H9 (cell line): Measurements from ENCODE around the gene REC114. TPM values are rescaled to one million over a fixed set of nuclear protein-coding genes. Genes with fewer than 3 reads are reported as not detected.

Experiments
- DNase-seq: peaks from one replicate; pipeline ENCODE4 v3.0.0-alpha.2; 2017
- H2AFZ ChIP-seq: one replicate; pipeline ENCODE4 v1.6.1; 2013; ENCODE audit warnings: mild to moderate bottlenecking, low read length, control low read depth, moderate library complexity
- H2AK5ac ChIP-seq: 2 replicates; pipeline ENCODE4 v1.6.1; 2013; ENCODE audit warnings: low read length, control low read depth, mixed read lengths; ENCODE audit not compliant: insufficient read length
- H2BK120ac ChIP-seq: one replicate; pipeline ENCODE4 v1.6.1; 2013; ENCODE audit warnings: low read depth, mild to moderate bottlenecking, low read length, control low read depth, inconsistent platforms; ENCODE audit not compliant: poor library complexity, severe bottlenecking
- H2BK12ac ChIP-seq: 2 replicates; pipeline ENCODE4 v1.6.1; 2013; ENCODE audit warnings: low read length, control low read depth, mixed read lengths, low read depth; ENCODE audit not compliant: insufficient read length
- H2BK15ac ChIP-seq: 2 replicates; pipeline ENCODE4 v1.6.1; 2013; ENCODE audit warnings: low read depth, low read length, control low read depth
- H2BK20ac ChIP-seq: one replicate; pipeline ENCODE4 v1.6.1; 2013; ENCODE audit warnings: low read depth, mild to moderate bottlenecking, low read length, control low read depth, inconsistent platforms; ENCODE audit not compliant: poor library complexity, severe bottlenecking
- H2BK5ac ChIP-seq: 2 replicates; pipeline ENCODE4 v1.6.1; 2013; ENCODE audit warnings: low read length, control low read depth, mixed read lengths; ENCODE audit not compliant: insufficient read length
- H3K14ac ChIP-seq: 2 replicates; pipeline ENCODE4 v1.6.1; 2013; ENCODE audit warnings: low read length, control low read depth; ENCODE audit not compliant: insufficient read depth
- H3K18ac ChIP-seq: 2 replicates; pipeline ENCODE4 v1.6.1; 2013; ENCODE audit warnings: low read depth, mild to moderate bottlenecking, mixed read lengths, low read length, control low read depth; ENCODE audit not compliant: insufficient read length
- H3K23ac ChIP-seq: 2 replicates; pipeline ENCODE4 v1.6.1; 2013; ENCODE audit warnings: low read length, control low read depth, mixed read lengths, low read depth; ENCODE audit not compliant: insufficient read length
- H3K23me2 ChIP-seq: 2 replicates; pipeline ENCODE4 v1.6.1; 2013; ENCODE audit warnings: low read depth, mild to moderate bottlenecking, mixed read lengths, low read length, control low read depth; ENCODE audit not compliant: insufficient read length, poor library complexity, severe bottlenecking
- H3K27ac ChIP-seq: 2 replicates; pipeline ENCODE4 v1.5.1; 2013; ENCODE audit warnings: low read length, control low read depth, mixed read lengths, low read depth; ENCODE audit not compliant: insufficient read length
- H3K27me3 ChIP-seq: 2 replicates; pipeline ENCODE4 v1.6.1; 2013; ENCODE audit warnings: low read length, control low read depth, inconsistent platforms; ENCODE audit not compliant: insufficient read depth
- H3K4ac ChIP-seq: 2 replicates; pipeline ENCODE4 v1.6.1; 2013; ENCODE audit warnings: low read depth, mild to moderate bottlenecking, control low read depth, inconsistent platforms, low read length, moderate library complexity
- H3K4me1 ChIP-seq: 2 replicates; pipeline ENCODE4 v1.6.1; 2013; ENCODE audit warnings: low read length, control low read depth, inconsistent platforms; ENCODE audit not compliant: insufficient read depth
- H3K4me2 ChIP-seq: 2 replicates; pipeline ENCODE4 v1.6.1; 2013; ENCODE audit warnings: low read length, control low read depth, mixed read lengths; ENCODE audit not compliant: insufficient read length, insufficient read depth
- H3K56ac ChIP-seq: 2 replicates; pipeline ENCODE4 v1.6.1; 2013; ENCODE audit warnings: low read depth, mild to moderate bottlenecking, mixed read lengths, low read length, control low read depth; ENCODE audit not compliant: insufficient read length
- H3K79me1 ChIP-seq: 2 replicates; pipeline ENCODE4 v1.6.1; 2013; ENCODE audit warnings: low read depth, mild to moderate bottlenecking, moderate library complexity, low read length, control low read depth, inconsistent platforms; ENCODE audit not compliant: insufficient read depth, poor library complexity, severe bottlenecking
- H3K79me2 ChIP-seq: 2 replicates; pipeline ENCODE4 v1.6.1; 2013; ENCODE audit warnings: low read length, control low read depth, inconsistent platforms; ENCODE audit not compliant: insufficient read depth
- H3K9ac ChIP-seq: 2 replicates; pipeline ENCODE4 v1.6.1; 2013; ENCODE audit warnings: low read length, control low read depth, mixed read lengths; ENCODE audit not compliant: insufficient read length; ENCODE audit errors: extremely low read depth
- H3K9me3 ChIP-seq: one replicate; pipeline ENCODE4 v1.6.1; 2013; ENCODE audit warnings: low read depth, low read length, inconsistent platforms; ENCODE audit not compliant: control insufficient read depth
- H3T11ph ChIP-seq: one replicate; pipeline ENCODE4 v1.6.1; 2013; ENCODE audit warnings: mild to moderate bottlenecking, low read length, control low read depth, inconsistent platforms
- H4K20me1 ChIP-seq: one replicate; pipeline ENCODE4 v1.6.1; 2013; ENCODE audit not compliant: control insufficient read depth, insufficient read length, insufficient read depth
- H4K5ac ChIP-seq: 2 replicates; pipeline ENCODE4 v1.6.1; 2013; ENCODE audit warnings: low read depth, mild to moderate bottlenecking, mixed read lengths, low read length, control low read depth; ENCODE audit not compliant: insufficient read length
- H4K8ac ChIP-seq: replicated peaks from 2 replicates; pipeline ENCODE4 v1.6.1; 2013; ENCODE audit warnings: low read length, control low read depth, mixed read lengths, low read depth; ENCODE audit not compliant: insufficient read length
- H4K91ac ChIP-seq: 2 replicates; pipeline ENCODE4 v1.6.1; 2013; ENCODE audit warnings: low read depth, mild to moderate bottlenecking, moderate library complexity, mixed read lengths, low read length, control low read depth; ENCODE audit not compliant: insufficient read length
- H3K27ac Mint-ChIP-seq, 3 experiments: 2 replicates in 2 of 3; 3 replicates in 1 of 3; pipeline ENCODE4 v1.8.0; 2020 to 2021; ENCODE audit warnings: mixed read lengths in 3 of 3, mild to moderate bottlenecking in 1 of 3, moderate library complexity in 1 of 3
- H3K27me3 Mint-ChIP-seq: 2 replicates; pipeline ENCODE4 v1.8.0; 2021; ENCODE audit warnings: low read depth, mild to moderate bottlenecking, moderate library complexity, mixed read lengths
- H3K36me3 Mint-ChIP-seq, 3 experiments: 2 replicates in 2 of 3; 3 replicates in 1 of 3; pipeline ENCODE4 v1.8.0; 2020 to 2021; ENCODE audit warnings: low read depth in 3 of 3, mixed read lengths in 3 of 3; ENCODE audit not compliant: insufficient read depth in 1 of 3
- H3K4me1 Mint-ChIP-seq, 2 experiments: 2 replicates each; pipeline ENCODE4 v1.8.0; 2020; ENCODE audit warnings: mixed read lengths in 2 of 2
- H3K4me3 Mint-ChIP-seq, 2 experiments: 2 replicates in 1 of 2; 3 replicates in 1 of 2; pipeline ENCODE4 v1.8.0; 2020 to 2021; ENCODE audit warnings: mild to moderate bottlenecking in 2 of 2, mixed read lengths in 2 of 2, moderate library complexity in 1 of 2
- H3K9me3 Mint-ChIP-seq, 2 experiments: 2 replicates in 1 of 2; 3 replicates in 1 of 2; pipeline ENCODE4 v1.8.0; 2020; ENCODE audit warnings: mild to moderate bottlenecking in 2 of 2, mixed read lengths in 2 of 2, moderate library complexity in 1 of 2
- total RNA-seq: library from RNA; stranded (reverse); gene quantifications from 2 replicates; pipeline ENCODE4 v1.2.1, GENCODE V29; 2021
- TF ChIP-seq, protein P1 (sequence below): fragments of 200-600 bp; sonication (generic); conservative IDR thresholded peaks from 3 replicates; pipeline ENCODE4 v1.8.0; 2021; ENCODE audit warnings: antibody characterized with exemption, mild to moderate bottlenecking

REC114 gene
- total RNA-seq, 1 experiment from 2014 or later = not detected

DNA sequence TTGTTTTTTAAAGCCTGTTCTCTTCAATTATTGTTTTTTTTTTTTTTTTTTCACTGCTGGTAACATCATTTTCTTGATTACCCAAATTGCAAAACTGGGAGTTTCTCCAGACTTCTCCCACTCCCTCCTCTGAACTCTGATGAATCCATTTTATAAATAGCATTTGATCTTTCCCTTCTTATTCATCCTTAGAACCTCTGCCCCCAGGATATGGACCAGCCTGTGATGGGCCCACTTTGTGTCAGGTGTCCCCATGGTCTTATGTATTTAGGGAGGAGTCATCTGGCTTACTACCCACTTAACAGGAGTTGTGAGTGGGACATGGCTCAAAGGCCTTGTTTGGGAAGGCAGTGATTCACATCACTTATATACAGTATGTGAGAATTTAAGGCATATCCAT, 57.7 kb downstream of the REC114 start:
- Histone ChIP-seq H3K4me2 (no peak overlapping the region), H3K4ac (no peak overlapping the region), H2BK12ac (no peak overlapping the region), H3K23ac (no peak overlapping the region), H3K14ac (no peak overlapping the region), H3K9me3 (no peaks in the 10 kb centered on the region), H3K27me3 (no peaks in the 10 kb centered on the region), H4K91ac (no peak overlapping the region), H3K79me2 (no peaks in the 10 kb centered on the region), H3K27ac (no peak overlapping the region), H3K4me1 (no peaks in the 10 kb centered on the region), H4K8ac (no peak overlapping the region), H2BK5ac (no peak overlapping the region), H3K79me1 (no peaks in the 10 kb centered on the region), H2AK5ac (no peak overlapping the region), H3K9ac (no peak overlapping the region), H3K18ac (no peak overlapping the region), H2BK20ac (no peak overlapping the region), H2BK15ac (no peak overlapping the region), H3K23me2 (no peaks in the 10 kb centered on the region), H2BK120ac (no peak overlapping the region), H3T11ph (no peak overlapping the region), H2AFZ (no peak overlapping the region), H4K20me1 (no peaks in the 10 kb centered on the region), H3K56ac (no peak overlapping the region), H4K5ac (no peak overlapping the region)
- Mint-ChIP-seq H3K4me3 (no peak overlapping the region), H3K4me1 (no peaks in the 10 kb centered on the region), H3K9me3 (no peaks in the 10 kb centered on the region), H3K36me3 (no peaks in the 10 kb centered on the region), H3K27me3 (no peaks in the 10 kb centered on the region; the same call in 1 of the 2 replicates), H3K27ac (no peak overlapping the region)
- TF ChIP-seq, protein P1, sequence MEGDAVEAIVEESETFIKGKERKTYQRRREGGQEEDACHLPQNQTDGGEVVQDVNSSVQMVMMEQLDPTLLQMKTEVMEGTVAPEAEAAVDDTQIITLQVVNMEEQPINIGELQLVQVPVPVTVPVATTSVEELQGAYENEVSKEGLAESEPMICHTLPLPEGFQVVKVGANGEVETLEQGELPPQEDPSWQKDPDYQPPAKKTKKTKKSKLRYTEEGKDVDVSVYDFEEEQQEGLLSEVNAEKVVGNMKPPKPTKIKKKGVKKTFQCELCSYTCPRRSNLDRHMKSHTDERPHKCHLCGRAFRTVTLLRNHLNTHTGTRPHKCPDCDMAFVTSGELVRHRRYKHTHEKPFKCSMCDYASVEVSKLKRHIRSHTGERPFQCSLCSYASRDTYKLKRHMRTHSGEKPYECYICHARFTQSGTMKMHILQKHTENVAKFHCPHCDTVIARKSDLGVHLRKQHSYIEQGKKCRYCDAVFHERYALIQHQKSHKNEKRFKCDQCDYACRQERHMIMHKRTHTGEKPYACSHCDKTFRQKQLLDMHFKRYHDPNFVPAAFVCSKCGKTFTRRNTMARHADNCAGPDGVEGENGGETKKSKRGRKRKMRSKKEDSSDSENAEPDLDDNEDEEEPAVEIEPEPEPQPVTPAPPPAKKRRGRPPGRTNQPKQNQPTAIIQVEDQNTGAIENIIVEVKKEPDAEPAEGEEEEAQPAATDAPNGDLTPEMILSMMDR = no peak
- no peak for DNase-seq
